ENCODE data around the gene PIH1D2. TPM values are rescaled to one million over a fixed set of nuclear protein-coding genes. Genes with fewer than 3 reads are reported as not detected.
A peak's percentile ranks its signal among the peaks of the same experiment; 100 is the strongest.
"Not testable (repeated sequence)": the region's sequence is repeated elsewhere in the genome, so short reads cannot be mapped to it uniquely, and the experiment has no call there.

PIH1D2 gene
- polyA plus RNA-seq, 1 experiment: 1.5 TPM

DNA sequence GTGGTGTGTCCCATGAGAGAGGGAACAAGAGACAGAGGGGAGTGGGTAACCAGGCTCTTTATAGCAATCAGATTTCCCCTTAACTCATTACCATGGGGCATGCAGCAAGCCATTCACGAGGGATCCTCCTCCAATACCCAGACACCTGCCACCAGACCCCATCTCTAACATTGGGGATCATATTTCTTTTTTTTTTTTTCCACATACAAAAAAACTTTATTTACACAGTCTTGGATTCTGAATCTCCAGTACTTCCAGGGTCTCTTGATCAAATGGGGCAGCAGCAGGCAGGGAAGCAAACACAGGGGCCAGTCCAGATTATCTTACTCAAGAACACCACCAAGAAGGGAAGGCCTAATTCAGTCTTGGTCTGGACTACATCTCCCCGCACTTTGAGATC, 44.4 kb downstream of the PIH1D2 start:
- ChIA-PET CTCF (no interaction called here), POLR2A (no interaction called here)
- no peak overlapping the region for H3K27ac ChIP-seq (ENCODE audit: low read depth, low read length)
- TF ChIP-seq, protein P1, sequence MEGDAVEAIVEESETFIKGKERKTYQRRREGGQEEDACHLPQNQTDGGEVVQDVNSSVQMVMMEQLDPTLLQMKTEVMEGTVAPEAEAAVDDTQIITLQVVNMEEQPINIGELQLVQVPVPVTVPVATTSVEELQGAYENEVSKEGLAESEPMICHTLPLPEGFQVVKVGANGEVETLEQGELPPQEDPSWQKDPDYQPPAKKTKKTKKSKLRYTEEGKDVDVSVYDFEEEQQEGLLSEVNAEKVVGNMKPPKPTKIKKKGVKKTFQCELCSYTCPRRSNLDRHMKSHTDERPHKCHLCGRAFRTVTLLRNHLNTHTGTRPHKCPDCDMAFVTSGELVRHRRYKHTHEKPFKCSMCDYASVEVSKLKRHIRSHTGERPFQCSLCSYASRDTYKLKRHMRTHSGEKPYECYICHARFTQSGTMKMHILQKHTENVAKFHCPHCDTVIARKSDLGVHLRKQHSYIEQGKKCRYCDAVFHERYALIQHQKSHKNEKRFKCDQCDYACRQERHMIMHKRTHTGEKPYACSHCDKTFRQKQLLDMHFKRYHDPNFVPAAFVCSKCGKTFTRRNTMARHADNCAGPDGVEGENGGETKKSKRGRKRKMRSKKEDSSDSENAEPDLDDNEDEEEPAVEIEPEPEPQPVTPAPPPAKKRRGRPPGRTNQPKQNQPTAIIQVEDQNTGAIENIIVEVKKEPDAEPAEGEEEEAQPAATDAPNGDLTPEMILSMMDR (IDR thresholded peaks at IDR 0.05; ENCODE audit: low read depth, low read length): no peak
- no peak overlapping the region for H3K4me3 ChIP-seq (ENCODE audit: low read depth, low read length)
- no peaks in the 10 kb centered on the region; the same call in 1 of the 2 replicates for H3K9me3 ChIP-seq (ENCODE audit: control insufficient read depth, insufficient read depth, low read length)
- DNase-seq (ENCODE audit: low read depth, low spot score): no peak
- H3K27me3 ChIP-seq (ENCODE audit: control insufficient read depth, insufficient read depth, low read length): no peaks in the 10 kb centered on the region

DNA sequence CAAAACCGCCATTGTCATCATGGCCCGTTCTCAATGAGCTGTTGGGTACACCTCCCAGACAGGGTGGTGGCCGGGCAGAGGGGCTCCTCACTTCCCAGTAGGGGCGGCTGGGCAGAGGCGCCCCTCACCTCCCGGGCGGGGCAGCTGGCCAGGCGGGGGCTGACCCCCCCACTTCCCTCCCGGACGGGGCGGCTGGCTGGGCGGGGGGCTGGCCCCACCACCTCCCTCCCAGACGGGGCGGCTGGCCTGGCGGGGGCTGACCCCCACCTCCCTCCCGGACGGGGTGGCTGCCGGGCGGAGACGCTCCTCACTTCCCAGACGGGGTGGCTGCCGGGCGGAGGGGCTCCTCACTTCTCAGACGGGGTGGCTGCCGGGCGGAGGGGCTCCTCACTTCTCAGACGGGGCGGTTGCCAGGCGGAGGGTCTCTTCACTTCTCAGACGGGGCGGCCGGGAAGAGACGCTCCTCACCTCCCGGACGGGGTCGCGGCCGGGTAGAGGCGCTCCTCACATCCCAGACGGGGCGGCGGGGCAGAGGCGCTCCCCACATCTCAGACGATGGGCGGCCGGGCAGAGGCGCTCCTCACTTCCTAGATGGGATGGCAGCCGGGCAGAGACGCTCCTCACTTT, 46.9 kb downstream of the PIH1D2 start:
- H3K27ac ChIP-seq (ENCODE audit: low read depth, low read length); H3K9me3 ChIP-seq (ENCODE audit: control insufficient read depth, insufficient read depth, low read length); H3K4me3 ChIP-seq (ENCODE audit: low read depth, low read length); DNase-seq (ENCODE audit: low read depth, low spot score); CTCF ChIA-PET; H3K27me3 ChIP-seq (ENCODE audit: control insufficient read depth, insufficient read depth, low read length); POLR2A ChIA-PET: not testable (repeated sequence)

DNA sequence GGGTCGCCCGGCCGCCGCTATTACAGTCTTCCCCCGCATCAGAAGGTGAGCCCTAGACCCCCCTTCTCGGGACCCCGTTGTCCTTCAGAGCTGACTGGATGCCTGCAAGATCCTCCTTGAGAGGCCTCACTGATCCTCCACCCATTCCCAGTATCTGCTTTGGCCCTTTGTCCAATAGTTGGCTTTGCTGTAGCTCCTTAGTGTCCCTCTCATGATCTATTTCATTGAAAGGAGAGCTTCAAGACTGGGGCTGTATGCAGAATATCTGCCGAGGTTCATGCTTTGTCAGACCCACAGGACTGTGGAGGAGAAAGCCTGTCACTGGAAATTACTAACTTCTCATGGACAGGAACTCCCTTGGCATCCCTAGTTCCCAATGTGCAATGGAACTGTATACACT, 48.1 kb downstream of the PIH1D2 start:
- ChIA-PET POLR2A (interaction anchor here (0.5 to 0.8 kb wide), 2 partner anchors 47 to 260 kb away, joined by 3 to 12 read pairs; no protein-coding TSS in a partner anchor), CTCF (no interaction called here)
- no peak for DNase-seq (ENCODE audit: low read depth, low spot score)
- Histone ChIP-seq H3K27me3 (ENCODE audit: control insufficient read depth, insufficient read depth, low read length) (no peaks in the 10 kb centered on the region), H3K27ac (ENCODE audit: low read depth, low read length) (no peak overlapping the region), H3K4me3 (ENCODE audit: low read depth, low read length) (peak overlapping the region; percentile 88), H3K9me3 (ENCODE audit: control insufficient read depth, insufficient read depth, low read length) (no peaks in the 10 kb centered on the region; the same call in 1 of the 2 replicates)
- TF ChIP-seq, protein P1 (IDR thresholded peaks at IDR 0.05; ENCODE audit: low read depth, low read length): no peak

DNA sequence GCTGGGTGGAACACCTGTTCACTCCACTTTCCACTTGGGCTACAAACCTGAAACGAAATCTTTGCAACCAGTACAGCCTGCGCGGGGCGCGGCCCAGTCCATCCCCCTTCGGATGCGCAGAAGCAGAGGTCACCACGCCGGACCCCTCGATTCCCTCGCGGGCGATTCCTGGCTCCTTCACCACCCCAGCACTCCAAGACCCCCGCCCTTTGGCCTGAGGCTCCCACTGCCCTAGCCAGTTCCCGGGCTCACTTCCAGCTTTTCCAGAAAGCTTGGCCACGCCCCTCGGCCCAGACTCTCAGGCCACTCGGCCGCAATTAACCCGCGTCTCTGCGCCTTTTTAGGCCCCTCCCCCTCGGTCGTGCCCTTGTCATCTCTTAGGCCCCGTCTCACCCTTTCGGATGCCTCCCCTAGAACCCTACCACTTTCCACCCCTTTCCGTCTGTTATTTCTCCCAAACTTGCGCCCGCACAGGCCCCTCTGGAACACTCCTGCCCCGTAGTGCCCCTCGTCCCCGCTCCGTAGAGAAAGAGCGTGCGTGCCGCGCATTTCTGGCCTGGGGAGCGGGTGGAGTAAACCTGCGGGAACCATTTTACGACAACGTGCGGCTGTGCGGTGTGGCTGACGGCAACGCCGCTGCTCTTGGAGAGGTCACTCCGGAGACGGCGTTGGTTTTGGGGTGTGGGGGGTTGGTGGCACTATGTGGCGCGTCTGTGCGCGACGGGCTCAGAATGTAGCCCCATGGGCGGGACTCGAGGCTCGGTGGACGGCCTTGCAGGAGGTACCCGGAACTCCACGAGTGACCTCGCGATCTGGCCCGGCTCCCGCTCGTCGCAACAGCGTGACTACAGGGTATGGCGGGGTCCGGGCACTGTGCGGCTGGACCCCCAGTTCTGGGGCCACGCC, 48.8 kb downstream of the PIH1D2 start, which contains the start of gene DLAT:
TSS of gene DLAT (plus strand) at position 636 of the 906 bp plus-strand sequence. CDS start at position 701, 65 bp downstream.
- Histone ChIP-seq H3K27me3 (ENCODE audit: control insufficient read depth, insufficient read depth, low read length) (no peaks in the 10 kb centered on the region), H3K27ac (ENCODE audit: low read depth, low read length) (no peak within 1 kb of the TSS), H3K4me3 (ENCODE audit: low read depth, low read length) (peak within 1 kb of the TSS; percentile 88), H3K9me3 (ENCODE audit: control insufficient read depth, insufficient read depth, low read length) (no peaks in the 10 kb centered on the region; the same call in 1 of the 2 replicates)
- POLR2A ChIA-PET: interaction anchor here (0.8 kb wide), 1 partner anchor 260 kb away, joined by 3 read pairs; no protein-coding TSS in a partner anchor
- CTCF ChIA-PET: no interaction called here
- TF ChIP-seq, protein P1 (IDR thresholded peaks at IDR 0.05; ENCODE audit: low read depth, low read length): no peak
- peak; percentile 18 for DNase-seq (ENCODE audit: low read depth, low spot score)

DNA sequence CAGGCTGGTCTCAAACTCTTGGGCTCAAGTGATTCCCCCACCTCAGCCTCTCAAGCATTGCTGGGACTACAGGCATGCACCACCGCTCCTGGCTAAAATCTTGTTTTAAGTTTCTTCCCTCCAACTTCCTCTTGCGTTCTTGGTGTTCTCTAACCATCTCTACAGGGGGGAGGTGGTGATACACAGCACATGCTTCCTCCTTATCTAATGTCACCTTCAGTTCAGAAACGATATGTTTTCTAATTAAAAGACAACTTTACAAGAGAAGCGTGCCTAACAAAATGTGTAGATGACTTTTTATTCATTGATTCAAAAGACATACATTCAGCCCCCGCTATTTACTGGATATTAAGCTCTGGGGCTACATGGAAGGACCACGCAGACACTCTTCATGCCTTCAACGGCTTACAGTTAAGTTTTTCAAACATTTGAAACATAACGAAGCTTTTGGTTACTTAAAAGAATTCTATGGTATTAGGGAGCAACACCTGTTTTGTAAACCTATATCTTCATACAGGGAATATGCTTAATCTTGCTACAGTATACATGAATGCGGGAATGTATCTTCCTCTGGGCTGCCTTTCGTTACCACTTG, 49.5 kb downstream of the PIH1D2 start:
- ChIA-PET CTCF (no interaction called here), POLR2A (no interaction called here)
- Histone ChIP-seq H3K27me3 (ENCODE audit: control insufficient read depth, insufficient read depth, low read length) (no peaks in the 10 kb centered on the region), H3K4me3 (ENCODE audit: low read depth, low read length) (peak overlapping the region; percentile 88), H3K9me3 (ENCODE audit: control insufficient read depth, insufficient read depth, low read length) (no peaks in the 10 kb centered on the region; the same call in 1 of the 2 replicates), H3K27ac (ENCODE audit: low read depth, low read length) (no peak overlapping the region)
- no peak for DNase-seq (ENCODE audit: low read depth, low spot score)
- TF ChIP-seq, protein P1 (IDR thresholded peaks at IDR 0.05; ENCODE audit: low read depth, low read length): no peak
